Thyroid gland (tissue), 4 donors: ENCODE results near the gene CDC34. TPM values are rescaled to one million over a fixed set of nuclear protein-coding genes. Genes with fewer than 3 reads are reported as not detected.
"Not testable (repeated sequence)": the region's sequence is repeated elsewhere in the genome, so short reads cannot be mapped to it uniquely, and the experiment has no call there.

Source experiments
- DNase-seq, 2 donors: peaks; one replicate each; pipeline ENCODE4 v3.0.0-alpha.2; 2019
- H3K27ac ChIP-seq, 3 donors: fragments of 200-600 bp; sonication (generic); 1 replicate in 2 of 3; 2 replicates in 1 of 3; pipeline ENCODE4 v1.5.1; 2016 to 2019; ENCODE audit warnings: mild to moderate bottlenecking in 1 of 3, moderate library complexity in 1 of 3
- H3K27me3 ChIP-seq: fragments of 200-600 bp; sonication (generic); one replicate; pipeline ENCODE4 v1.5.1; 2019
- H3K36me3 ChIP-seq, 2 donors: fragments of 200-600 bp; sonication (generic); one replicate each; pipeline ENCODE4 v1.5.1; 2016 to 2019
- H3K4me1 ChIP-seq, 2 donors: fragments of 200-600 bp; sonication (generic); one replicate each; pipeline ENCODE4 v1.5.1; 2017 to 2019
- H3K4me3 ChIP-seq, 3 donors: fragments of 200-600 bp; sonication (generic); replicated peaks in 1 of 3; 1 replicate in 2 of 3; 2 replicates in 1 of 3; pipeline ENCODE4 v1.5.1; 2016; ENCODE audit warnings: mild to moderate bottlenecking in 1 of 3
- H3K9me3 ChIP-seq: fragments of 200-600 bp; sonication (generic); one replicate; pipeline ENCODE4 v1.5.1; 2017
- POLR2A ChIP-seq, 2 donors: fragments of 450-650 bp; IDR thresholded peaks; one replicate each; pipeline ENCODE4 v1.6.1; 2017; ENCODE audit warnings: antibody characterized with exemption in 2 of 2, mild to moderate bottlenecking in 2 of 2, moderate library complexity in 1 of 2
- WGBS, 2 donors: methylation state at CpG; one replicate each; pipeline ENCODE4 v1.1.5; 2017; 5-methylcytosine and 5-hydroxymethylcytosine counted together
- intact Hi-C: fragments of 100-400 bp; cut with DNase I; formaldehyde crosslinking; loops from one replicate; pipeline ENCODE4 v1.15.1; 2023
- total RNA-seq, 4 donors: library from RNA; depleted of rRNA; stranded (reverse); fragments of >200 nt; gene quantifications; one replicate each; pipeline ENCODE4 v1.2.3, GENCODE V29; 2016
- TF ChIP-seq, protein P1 (sequence below), 6 experiments: fragments of 200-600 bp in 3 of 6; fragments of 450-650 bp in 3 of 6; sonication (generic) in 3 of 6; IDR thresholded peaks; one replicate each; pipeline ENCODE4 v1.5.1; 2016 to 2019; ENCODE audit warnings: antibody characterized with exemption in 6 of 6, mild to moderate bottlenecking in 2 of 6, inconsistent platforms in 1 of 6, moderate library complexity in 1 of 6

CDC34 gene
- total RNA-seq, 4 donors from 2014 or later, result 44.8 to 64.7 (median 48.2) TPM

DNA sequence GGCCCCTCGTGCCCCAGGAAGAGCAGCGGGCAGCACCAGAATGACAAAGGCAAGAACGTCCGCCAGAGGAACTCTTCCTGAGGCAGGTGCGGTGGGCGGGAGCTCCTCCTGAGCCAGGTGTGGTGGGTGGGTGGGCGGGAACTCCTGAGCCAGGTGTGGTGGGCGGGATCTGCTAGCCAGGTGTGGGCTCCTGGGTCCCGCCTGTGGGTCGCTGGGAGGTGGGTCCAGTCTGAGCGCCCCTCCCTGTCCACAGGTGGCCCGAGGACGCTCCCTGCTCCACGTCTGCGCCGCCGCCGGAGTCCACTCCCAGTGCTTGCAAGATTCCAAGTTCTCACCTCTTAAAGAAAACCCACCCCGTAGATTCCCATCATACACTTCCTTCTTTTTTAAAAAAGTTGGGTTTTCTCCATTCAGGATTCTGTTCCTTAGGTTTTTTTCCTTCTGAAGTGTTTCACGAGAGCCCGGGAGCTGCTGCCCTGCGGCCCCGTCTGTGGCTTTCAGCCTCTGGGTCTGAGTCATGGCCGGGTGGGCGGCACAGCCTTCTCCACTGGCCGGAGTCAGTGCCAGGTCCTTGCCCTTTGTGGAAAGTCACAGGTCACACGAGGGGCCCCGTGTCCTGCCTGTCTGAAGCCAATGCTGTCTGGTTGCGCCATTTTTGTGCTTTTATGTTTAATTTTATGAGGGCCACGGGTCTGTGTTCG lies 51.1 kb downstream of the CDC34 start:
- intact Hi-C loops, result no loop called here
- Histone ChIP-seq H3K9me3 (no peaks in the 10 kb centered on the region), H3K4me3 (no peak overlapping the region), H3K27me3 (no peaks in the 10 kb centered on the region), H3K27ac (no peak overlapping the region), H3K36me3 (peaks cover 30 to 35% of the 10 kb centered on the region in 2 donors), H3K4me1 (no peaks in the 10 kb centered on the region)
- no peak for TF ChIP-seq POLR2A (IDR thresholded peaks at IDR 0.05)
- TF ChIP-seq, protein P1, sequence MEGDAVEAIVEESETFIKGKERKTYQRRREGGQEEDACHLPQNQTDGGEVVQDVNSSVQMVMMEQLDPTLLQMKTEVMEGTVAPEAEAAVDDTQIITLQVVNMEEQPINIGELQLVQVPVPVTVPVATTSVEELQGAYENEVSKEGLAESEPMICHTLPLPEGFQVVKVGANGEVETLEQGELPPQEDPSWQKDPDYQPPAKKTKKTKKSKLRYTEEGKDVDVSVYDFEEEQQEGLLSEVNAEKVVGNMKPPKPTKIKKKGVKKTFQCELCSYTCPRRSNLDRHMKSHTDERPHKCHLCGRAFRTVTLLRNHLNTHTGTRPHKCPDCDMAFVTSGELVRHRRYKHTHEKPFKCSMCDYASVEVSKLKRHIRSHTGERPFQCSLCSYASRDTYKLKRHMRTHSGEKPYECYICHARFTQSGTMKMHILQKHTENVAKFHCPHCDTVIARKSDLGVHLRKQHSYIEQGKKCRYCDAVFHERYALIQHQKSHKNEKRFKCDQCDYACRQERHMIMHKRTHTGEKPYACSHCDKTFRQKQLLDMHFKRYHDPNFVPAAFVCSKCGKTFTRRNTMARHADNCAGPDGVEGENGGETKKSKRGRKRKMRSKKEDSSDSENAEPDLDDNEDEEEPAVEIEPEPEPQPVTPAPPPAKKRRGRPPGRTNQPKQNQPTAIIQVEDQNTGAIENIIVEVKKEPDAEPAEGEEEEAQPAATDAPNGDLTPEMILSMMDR (IDR thresholded peaks at IDR 0.05), result no peak
- DNase-seq, result no peak
- 93% methylated on average over 19 to 30 of the region's 31 CpGs for WGBS, 2 donors

GRCh38 chr19:583198-583967 lies 51.8 kb downstream of the CDC34 start:
- no peaks in the 10 kb centered on the region for H3K9me3 ChIP-seq
- intact Hi-C loops, result no loop called here
- peaks cover 0 to 5% of the 10 kb centered on the region in 2 donors for H3K4me1 ChIP-seq
- no peak for DNase-seq
- H3K36me3 ChIP-seq, result peaks cover 29 to 30% of the 10 kb centered on the region in 2 donors
- TF ChIP-seq POLR2A (IDR thresholded peaks at IDR 0.05), result no peak
- TF ChIP-seq, protein P1 (IDR thresholded peaks at IDR 0.05), result no peak
- no peak overlapping the region for H3K27ac ChIP-seq
- WGBS, 2 donors, result 86 to 93% methylated on average over 9 to 22 of the region's 27 CpGs
- peaks cover 6% of the 10 kb centered on the region for H3K27me3 ChIP-seq
- H3K4me3 ChIP-seq, result no peak overlapping the region

DNA sequence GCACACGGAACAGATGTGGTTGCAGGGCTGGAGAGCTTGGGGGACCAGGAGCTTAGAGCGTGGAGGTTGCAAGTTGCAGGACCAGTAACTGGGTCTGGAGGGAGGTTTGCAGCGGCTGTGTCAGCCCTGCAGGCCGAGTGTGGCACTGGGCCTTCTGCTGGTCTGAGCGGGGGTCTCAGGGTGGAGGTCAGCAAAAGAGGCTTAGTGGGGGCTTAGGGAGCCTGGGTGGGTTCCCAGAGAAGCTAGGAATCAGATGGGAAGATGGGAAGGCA lies 52.3 kb downstream of the CDC34 start:
- Histone ChIP-seq H3K9me3 (no peaks in the 10 kb centered on the region), H3K36me3 (peaks cover 29 to 30% of the 10 kb centered on the region in 2 donors), H3K4me1 (peaks cover 0 to 8% of the 10 kb centered on the region in 2 donors), H3K4me3 (no peak overlapping the region), H3K27me3 (peaks cover 9% of the 10 kb centered on the region), H3K27ac (no peak overlapping the region)
- no peak for DNase-seq
- TF ChIP-seq, protein P1 (IDR thresholded peaks at IDR 0.05), result no peak
- no peak for TF ChIP-seq POLR2A (IDR thresholded peaks at IDR 0.05)
- intact Hi-C loops, result no loop called here
- 74 to 100% methylated on average over 2 to 5 of the region's 5 CpGs for WGBS, 2 donors

GRCh38 chr19:584240-585001 lies 52.9 kb downstream of the CDC34 start:
- Histone ChIP-seq H3K9me3 (no peaks in the 10 kb centered on the region), H3K36me3 (peaks cover 29 to 30% of the 10 kb centered on the region in 2 donors), H3K4me3 (no peak overlapping the region), H3K27me3 (peaks cover 9% of the 10 kb centered on the region), H3K27ac (no peak overlapping the region), H3K4me1 (peaks cover 0 to 10% of the 10 kb centered on the region in 2 donors)
- intact Hi-C loops, result no loop called here
- TF ChIP-seq POLR2A (IDR thresholded peaks at IDR 0.05), result no peak
- TF ChIP-seq, protein P1 (IDR thresholded peaks at IDR 0.05), result peak; percentile 32 to 68 (median 44)
- 49 to 61% methylated on average over 17 of the region's 38 CpGs for WGBS, 2 donors
- peak in 1 of 2 donors; percentile 14 for DNase-seq

DNA sequence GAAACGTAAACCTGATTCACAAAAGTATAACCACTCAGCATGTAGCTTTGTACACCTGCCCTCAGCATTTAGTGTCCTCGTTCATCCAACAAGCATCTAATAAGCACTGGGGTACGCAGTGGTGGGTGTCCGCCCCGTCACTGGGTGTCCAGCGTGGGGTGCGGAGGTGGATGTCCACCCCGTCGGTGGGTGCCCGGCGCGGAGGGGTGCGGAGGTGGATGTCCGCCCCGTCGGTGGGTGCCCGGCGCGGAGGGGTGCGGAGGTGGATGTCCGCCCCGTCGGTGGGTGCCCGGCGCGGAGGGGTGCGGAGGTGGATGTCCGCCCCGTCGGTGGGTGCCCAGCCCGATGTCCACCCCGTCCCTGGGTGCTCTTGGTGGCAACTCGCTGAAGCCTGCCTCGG lies 53.6 kb downstream of the CDC34 start:
- H3K4me1 ChIP-seq, result peaks cover 0 to 11% of the 10 kb centered on the region in 2 donors
- H3K27me3 ChIP-seq, DNase-seq, H3K4me3 ChIP-seq, H3K27ac ChIP-seq, intact Hi-C loops, H3K9me3 ChIP-seq: not testable (repeated sequence)
- WGBS, 2 donors, result 86 to 87% methylated on average over 28 to 33 of the region's 34 CpGs
- H3K36me3 ChIP-seq, result peaks cover 29% of the 10 kb centered on the region in 2 donors
